K562 (cell line): ENCODE results near the gene FILIP1L. TPM values are rescaled to one million over a fixed set of nuclear protein-coding genes. Genes with fewer than 3 reads are reported as not detected.
A peak's percentile ranks its signal among the peaks of the same experiment; 100 is the strongest.

Experiments used
- ATAC-seq: fragments of 200-7000 bp; cut with Tn5 transposase; 3 replicates; pipeline ENCODE4 v1.9.1; 2020; ENCODE audit warnings: moderate library complexity
- BruUV-seq: library from RNA; stranded (reverse); fragments of 400-500 nt; replicated peaks from 2 replicates; lab custom pipeline; 2021; lab: Mats Ljungman, UMichigan
- CTCF ChIA-PET: fragments of 300-600 bp; formaldehyde crosslinking; extraction: SDS; loops from one replicate; lab custom pipeline; 2021; ENCODE audit warnings: low intra/inter-chr PET ratio; lab: Yijun Ruan, JAX
- POLR2A ChIA-PET: fragments of 300-600, 350-650 bp; sonication (Branson Sonifier 250); formaldehyde crosslinking; extraction: SDS; loops from one replicate; lab custom pipeline; 2021; ENCODE audit warnings: antibody characterized with exemption, inconsistent platforms; lab: Yijun Ruan, JAX
- DNase-seq, 4 experiments: peaks; one replicate each; pipeline versions ENCODE4 v3.0.0 to v3.0.0-alpha.2; 2011 to 2018; ENCODE audit warnings: low spot score in 3 of 4, mixed read lengths in 3 of 4; ENCODE audit errors: extremely low read depth in 1 of 4
- FAIRE-seq: peaks from 2 replicates; lab custom pipeline; 2011; peaks lifted over from hg19 to GRCh38; lab: Jason Lieb, UNC
- H2AFZ ChIP-seq: 2 replicates; pipeline ENCODE4 v1.6.0; 2011; ENCODE audit warnings: low read depth, low read length, control low read depth, inconsistent platforms
- H3K27ac ChIP-seq: fragments of 200-600 bp; 3 replicates; pipeline ENCODE4 v1.8.0; 2011; ENCODE audit warnings: low read depth, mild to moderate bottlenecking, control low read depth, inconsistent platforms, low read length, moderate library complexity, mixed read lengths; ENCODE audit errors: extremely low read depth
- H3K27me3 ChIP-seq, 2 experiments: fragments of 300-600 bp in 1 of 2; 2 replicates in 1 of 2; 3 replicates in 1 of 2; pipeline versions ENCODE4 v1.6.0 to v1.8.0; 2011; ENCODE audit warnings: inconsistent platforms in 2 of 2, low read length in 2 of 2, mild to moderate bottlenecking in 1 of 2, mixed read lengths in 1 of 2, moderate library complexity in 1 of 2; ENCODE audit not compliant: control insufficient read depth in 2 of 2, insufficient read depth in 2 of 2
- H3K36me3 ChIP-seq: fragments of 300-600 bp; 3 replicates; pipeline ENCODE4 v1.8.0; 2011; ENCODE audit warnings: mild to moderate bottlenecking, low read length, inconsistent platforms; ENCODE audit not compliant: control insufficient read depth, insufficient read depth
- H3K4me1 ChIP-seq, 2 experiments: fragments of 200-600 bp in 1 of 2; replicated peaks in 1 of 2; 2 replicates in 1 of 2; 3 replicates in 1 of 2; pipeline versions ENCODE4 v1.5.1 to v1.8.0; 2011; ENCODE audit warnings: inconsistent platforms in 2 of 2, low read length in 2 of 2, mild to moderate bottlenecking in 1 of 2, mixed read lengths in 1 of 2, moderate library complexity in 1 of 2; ENCODE audit not compliant: control insufficient read depth in 2 of 2, insufficient read depth in 2 of 2
- H3K4me2 ChIP-seq: 2 replicates; pipeline ENCODE4 v1.6.1; 2011; ENCODE audit warnings: low read length, control low read depth, inconsistent platforms, mixed read lengths; ENCODE audit not compliant: insufficient read depth
- H3K4me3 ChIP-seq: fragments of 200-600 bp; sonication (generic), shearing (Covaris generic); 2 replicates; pipeline ENCODE4 v1.5.1; 2016; ENCODE audit warnings: control low read depth, inconsistent platforms
- H3K79me2 ChIP-seq: fragments of 200-600 bp; 3 replicates; pipeline ENCODE4 v1.8.0; 2011; ENCODE audit warnings: low read length, inconsistent platforms; ENCODE audit not compliant: control insufficient read depth, insufficient read depth
- H3K9ac ChIP-seq, 2 experiments: 2 replicates each; pipeline versions ENCODE4 v1.6.0 to v1.6.1; 2011; ENCODE audit warnings: low read depth in 2 of 2, low read length in 2 of 2, control low read depth in 1 of 2, inconsistent platforms in 1 of 2, mild to moderate bottlenecking in 1 of 2, mixed read lengths in 1 of 2; ENCODE audit not compliant: insufficient read depth in 1 of 2
- H3K9me1 ChIP-seq: one replicate; pipeline ENCODE4 v1.6.0; 2011; ENCODE audit warnings: inconsistent platforms, mild to moderate bottlenecking, low read length, moderate library complexity; ENCODE audit not compliant: control insufficient read depth, insufficient read depth
- H3K9me3 ChIP-seq: replicated peaks from 2 replicates; pipeline ENCODE4 v1.5.1; 2011; ENCODE audit warnings: low read depth, low read length, inconsistent platforms; ENCODE audit not compliant: control insufficient read depth, insufficient read depth
- H4K20me1 ChIP-seq: replicated peaks from 2 replicates; pipeline ENCODE4 v1.6.1; 2011; ENCODE audit warnings: low read length, inconsistent platforms, mixed read lengths; ENCODE audit not compliant: control insufficient read depth, insufficient read depth
- EZH2 ChIP-seq: IDR thresholded peaks from 2 replicates; pipeline ENCODE4 v1.6.1; 2012; ENCODE audit warnings: low read depth, mild to moderate bottlenecking, inconsistent platforms, low read length, borderline replicate concordance
- GATAD2B ChIP-seq: fragments of 450-650 bp; IDR thresholded peaks from 2 replicates; pipeline ENCODE4 v1.6.1; 2017; ENCODE audit warnings: mild to moderate bottlenecking, borderline replicate concordance
- GTF2B ChIP-seq: IDR thresholded peaks from 2 replicates; pipeline ENCODE4 v1.6.1; 2011; ENCODE audit not compliant: insufficient read length; ENCODE audit errors: extremely low read depth
- KAT2B ChIP-seq: IDR thresholded peaks from one replicate; pipeline ENCODE4 v1.6.1; 2012; ENCODE audit warnings: low read depth, mild to moderate bottlenecking, control low read depth, inconsistent platforms, low read length, moderate library complexity
- NFIC ChIP-seq: fragments of 450-650 bp; IDR thresholded peaks from 2 replicates; pipeline ENCODE4 v1.6.1; 2017; ENCODE audit warnings: mild to moderate bottlenecking, inconsistent platforms
- NR1H2 ChIP-seq: sonication (generic); formaldehyde crosslinking; IDR thresholded peaks from 2 replicates; pipeline ENCODE4 v1.4.0; 2020; ENCODE audit warnings: mild to moderate bottlenecking, missing genetic modification reagents
- RAD21 ChIP-seq, 2 experiments: fragments of 250-450 bp in 1 of 2; fragments of 450-650 bp in 1 of 2; sonication (Bioruptor Pico) in 1 of 2; formaldehyde crosslinking in 1 of 2; IDR thresholded peaks in 1 of 2; conservative IDR thresholded peaks in 1 of 2; 2 replicates each; pipeline versions ENCODE4 v1.4.0 to v1.8.0; 2020 to 2022; ENCODE audit warnings: mild to moderate bottlenecking in 2 of 2, moderate library complexity in 1 of 2
- RB1 ChIP-seq: fragments of 450-650 bp; IDR thresholded peaks from 2 replicates; pipeline ENCODE4 v1.6.1; 2017; ENCODE audit warnings: low read depth, mild to moderate bottlenecking
- REST ChIP-seq, 2 experiments: fragments of 450-650 bp; formaldehyde crosslinking in 1 of 2; IDR thresholded peaks; 2 replicates each; pipeline versions ENCODE4 v1.4.0 to v1.6.1; 2014 to 2020; ENCODE audit warnings: mild to moderate bottlenecking in 2 of 2, borderline replicate concordance in 1 of 2, low read depth in 1 of 2
- SP2 ChIP-seq: IDR thresholded peaks from 2 replicates; pipeline ENCODE4 v1.6.1; 2011; ENCODE audit warnings: mild to moderate bottlenecking, low read depth, low read length, moderate library complexity; ENCODE audit not compliant: poor library complexity, severe bottlenecking; ENCODE audit errors: extremely low read depth
- TBP ChIP-seq: optimal IDR thresholded peaks from 2 replicates; pipeline ENCODE3; 2011; ENCODE audit warnings: low read depth, low read length, improper control_type of control experiment
- U2AF1 ChIP-seq: fragments of 200-400 bp; formaldehyde crosslinking; optimal IDR thresholded peaks from 2 replicates; pipeline ENCODE3; 2017; ENCODE audit warnings: mild to moderate bottlenecking, low read depth, low read length, moderate library complexity
- WGBS: fragments of 100-300 bp; shearing (Covaris generic); methylation state at CpG from one replicate; pipeline ENCODE4 v1.1.6; 2016; ENCODE audit warnings: low coverage, mixed read lengths; ENCODE audit not compliant: insufficient coverage; ENCODE audit errors: missing lambda C conversion rate; 5-methylcytosine and 5-hydroxymethylcytosine counted together
- in situ Hi-C: fragments of 300-500 bp; cut with MboI; formaldehyde crosslinking; loops from 4 replicates; pipeline ENCODE4 v1.15.0; 2018; ENCODE audit warnings: inconsistent platforms, mixed read lengths
- intact Hi-C: fragments of 100-400 bp; cut with micrococcal nuclease; formaldehyde crosslinking; loops from 2 replicates; pipeline ENCODE4 v1.14.2; 2022
- polyA plus RNA-seq, 8 experiments: library from polyadenylated mRNA; depleted of rRNA in 4 of 8; stranded (reverse) in 5 of 8; unstranded in 3 of 8; fragments of >200 nt; fragmentation: Nextera tagmentation in 2 of 8; fragmentation: Illumina TruSeq in 1 of 8; extraction: Ambion mirVana in 2 of 8; extraction: Trizol in 1 of 8; gene quantifications; 2 replicates each; pipeline versions ENCODE4 v1.2.1 to v1.2.3, GENCODE V29; 2011 to 2014; ENCODE audit warnings: inconsistent platforms in 1 of 8, missing spikeins in 1 of 8
- total RNA-seq, 7 experiments: library from RNA; depleted of rRNA in 6 of 7; stranded (reverse); fragments of >200 nt in 6 of 7; fragmentation: Illumina TruSeq in 2 of 7; extraction: Trizol in 2 of 7; gene quantifications; 2 replicates each; pipeline versions ENCODE4 v1.2.1 to v1.2.3, GENCODE V29; 2011 to 2021; ENCODE audit warnings: low replicate concordance in 1 of 7

FILIP1L gene
- total and polyA plus RNA-seq, 9 of the 15 experiments (the other 6 are each of a cell fraction or from before 2014, with no cell fraction given): 0.50 to 2.1 (median 1.1) TPM

- 0% methylated on average over 3 of the region's 3 CpGs for WGBS
- no peak overlapping the region for H3K4me2 ChIP-seq
- in situ Hi-C loops: no loop called here
- intact Hi-C loops: loop anchor here (1.0 to 10.0 kb wide), 2 partner anchors 144 to 284 kb away; no protein-coding TSS in a partner anchor
- peak in 3 of 4 experiments; percentile 8 to 36 (median 25) for DNase-seq
- H3K36me3 ChIP-seq: no peaks in the 10 kb centered on the region
- no peaks in the 10 kb centered on the region for H3K4me1 ChIP-seq
- FAIRE-seq: peak; percentile 87
- no peaks in the 10 kb centered on the region for H3K9me1 ChIP-seq
- no peaks in the 10 kb centered on the region for H3K9me3 ChIP-seq
- H3K4me3 ChIP-seq: no peak overlapping the region
- no peak overlapping the region for H2AFZ ChIP-seq
- peak; percentile 96 for ATAC-seq
- no peaks in the 10 kb centered on the region for H4K20me1 ChIP-seq
- H3K79me2 ChIP-seq: no peaks in the 10 kb centered on the region
- CTCF ChIA-PET: interaction anchor here (0.7 to 0.8 kb wide), 2 partner anchors 143 to 144 kb away, joined by 4 read pairs; no protein-coding TSS in a partner anchor
- H3K27ac ChIP-seq: no peak overlapping the region
- peaks cover 0 to 4% of the 10 kb centered on the region in 2 experiments; a peak in 1 of 5 replicates for H3K27me3 ChIP-seq
- BruUV-seq: no TSS peak
- POLR2A ChIA-PET: interaction anchor here (1.0 to 1.5 kb wide), 3 partner anchors 11 to 29 kb away, joined by 3 to 4 read pairs (median 3); partner anchors contain the start of gene CMSS1
- H3K9ac ChIP-seq: no peak overlapping the region
- no peak for TF ChIP-seq NFIC
- no peak for TF ChIP-seq KAT2B
- peak; percentile 80 to 84 for TF ChIP-seq RAD21 (CRISPR knock-in tag; conservative IDR thresholded peaks at IDR 0.05 in 1 of 2, IDR thresholded peaks at IDR 0.05 in 1 of 2)
- TF ChIP-seq NR1H2 (CRISPR knock-in tag): no peak
- TF ChIP-seq GATAD2B: no peak
- TF ChIP-seq TBP: no peak
- TF ChIP-seq REST (IDR thresholded peaks at IDR 0.05; ENCODE audit: borderline replicate concordance): peak; percentile 53; the same call in 1 of the 2 replicates
- no peak for TF ChIP-seq REST (CRISPR knock-in tag; IDR thresholded peaks at IDR 0.05; ENCODE audit: low read depth)
- TF ChIP-seq EZH2: no peak
- no peak for TF ChIP-seq U2AF1
- TF ChIP-seq GTF2B: no peak
- no peak for TF ChIP-seq SP2
- TF ChIP-seq RB1: no peak
These were observed 325.1 kb downstream of the FILIP1L start for GRCh38 chr3:99789011-99789721.
